PC-9 (cell line): ENCODE results near the gene ADIPOR2.

ENCODE experiments used
- CTCF ChIP-seq: fragments of 200-600 bp; sonication (generic); conservative IDR thresholded peaks from 2 replicates; pipeline ENCODE4 v1.6.1; 2017; ENCODE audit warnings: mixed run types, antibody characterized with exemption, mild to moderate bottlenecking, moderate library complexity
- EZH2 ChIP-seq: fragments of 200-600 bp; sonication (generic); IDR thresholded peaks from 2 replicates; pipeline ENCODE4 v1.8.0; 2017; ENCODE audit warnings: antibody characterized with exemption, low read depth

GRCh38 chr12:1782215-1782614 is 91.3 kb downstream of the ADIPOR2 start:
- TF ChIP-seq EZH2 (no peak), CTCF (no peak)
